ENCODE measurements around the gene C16orf78. TPM values are rescaled to one million over a fixed set of nuclear protein-coding genes. Genes with fewer than 3 reads are reported as not detected.
A peak's percentile ranks its signal among the peaks of the same experiment; 100 is the strongest.

C16orf78 gene
- polyA plus RNA-seq, 4 donors: not detected

- H3K4me3 ChIP-seq (ENCODE audit: low read depth in 1 of 3, low read length in 3 of 3): no peak overlapping the region
- WGBS, 3 donors: 50 to 70% (median 55%) methylated on average over 4 of the region's 4 CpGs
- no peaks in the 10 kb centered on the region for H3K36me3 ChIP-seq (ENCODE audit: control insufficient read depth in 3 of 3, insufficient read depth in 2 of 3, low read depth in 1 of 3, low read length in 3 of 3)
- H3K9me3 ChIP-seq (ENCODE audit: control insufficient read depth in 2 of 2, insufficient read depth in 1 of 2, low read depth in 1 of 2, low read length in 1 of 2): no peaks in the 10 kb centered on the region
- DNase-seq (no peak), FAIRE-seq (no peak)
- peak overlapping the region in 1 of 3 donors; percentile 53 for H3K27ac ChIP-seq (ENCODE audit: low read depth in 1 of 3, low read length in 2 of 3)
- no peaks in the 10 kb centered on the region for H3K27me3 ChIP-seq (ENCODE audit: control insufficient read depth in 3 of 3, insufficient read depth in 3 of 3, low read length in 3 of 3)
- no peaks in the 10 kb centered on the region for H3K4me1 ChIP-seq (ENCODE audit: control insufficient read depth in 3 of 3, insufficient read depth in 2 of 3, low read depth in 1 of 3, low read length in 2 of 3)
Observed at GRCh38 chr16:49365711-49366509, 7.7 kb upstream of the C16orf78 start.

- Histone ChIP-seq H3K9me3 (ENCODE audit: control insufficient read depth in 2 of 2, insufficient read depth in 1 of 2, low read depth in 1 of 2, low read length in 1 of 2) (no peaks in the 10 kb centered on the region), H3K36me3 (ENCODE audit: control insufficient read depth in 3 of 3, insufficient read depth in 2 of 3, low read depth in 1 of 3, low read length in 3 of 3) (no peaks in the 10 kb centered on the region), H3K4me1 (ENCODE audit: control insufficient read depth in 3 of 3, insufficient read depth in 2 of 3, low read depth in 1 of 3, low read length in 2 of 3) (no peaks in the 10 kb centered on the region), H3K27ac (ENCODE audit: low read depth in 1 of 3, low read length in 2 of 3) (no peak overlapping the region), H3K4me3 (ENCODE audit: low read depth in 1 of 3, low read length in 3 of 3) (no peak overlapping the region), H3K27me3 (ENCODE audit: control insufficient read depth in 3 of 3, insufficient read depth in 3 of 3, low read length in 3 of 3) (no peaks in the 10 kb centered on the region)
- 59 to 68% (median 61%) methylated on average over 3 of the region's 3 CpGs for WGBS, 3 donors
- FAIRE-seq (no peak), DNase-seq (no peak)
Observed at GRCh38 chr16:49366669-49367068, 6.9 kb upstream of the C16orf78 start.

DNA sequence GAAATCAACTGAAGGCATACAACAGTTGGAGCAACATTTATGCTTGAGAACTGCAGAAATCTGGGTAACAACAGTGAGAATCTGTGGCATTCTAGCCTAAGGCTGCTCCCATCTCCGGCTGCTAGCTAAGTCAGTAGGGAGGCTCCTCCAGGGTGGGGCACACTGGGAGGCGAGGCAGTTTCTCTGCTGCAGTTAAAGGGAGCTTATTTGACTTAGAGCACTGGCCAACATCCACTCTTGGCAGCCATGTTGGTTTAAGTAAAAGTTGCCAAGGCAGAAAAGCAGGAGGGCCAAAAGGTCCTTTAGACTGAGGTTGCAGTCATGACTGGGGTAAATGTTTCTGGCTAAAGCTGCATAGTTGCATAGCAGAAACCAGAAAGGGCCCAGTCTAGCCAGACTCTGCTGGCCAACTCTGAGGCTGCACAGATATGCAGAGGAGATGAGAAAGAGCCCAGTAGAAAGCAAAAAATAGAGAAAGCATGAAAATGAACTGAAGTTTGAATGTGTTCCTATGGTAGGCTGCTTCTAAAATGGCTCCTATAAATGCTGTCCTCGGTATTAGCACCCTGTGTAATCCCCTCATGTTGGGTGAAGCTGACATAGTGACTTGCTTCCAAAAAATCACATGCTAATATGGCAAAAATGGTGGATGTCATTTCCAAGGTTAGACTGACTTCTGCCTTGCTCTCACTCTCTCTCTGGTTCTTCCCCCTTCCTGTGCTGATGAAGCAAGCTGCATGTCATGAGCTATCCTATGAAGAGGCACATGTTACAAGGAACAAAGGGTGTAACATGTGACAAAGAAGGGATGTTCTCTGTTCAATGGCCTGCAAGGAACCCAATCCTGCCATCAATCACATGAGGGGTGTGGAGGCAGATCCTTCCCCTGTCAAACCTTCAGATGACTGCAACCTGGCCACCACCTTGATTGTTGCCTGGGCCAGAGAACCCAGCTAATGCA, 3.7 kb upstream of the C16orf78 start:
- DNase-seq (no peak), FAIRE-seq (no peak)
- H3K9me3 ChIP-seq (ENCODE audit: control insufficient read depth in 2 of 2, insufficient read depth in 1 of 2, low read depth in 1 of 2, low read length in 1 of 2): no peaks in the 10 kb centered on the region
- no peak overlapping the region for H3K4me3 ChIP-seq (ENCODE audit: low read depth in 1 of 3, low read length in 3 of 3)
- H3K27me3 ChIP-seq (ENCODE audit: control insufficient read depth in 3 of 3, insufficient read depth in 3 of 3, low read length in 3 of 3): no peaks in the 10 kb centered on the region
- WGBS, 3 donors: 38 to 69% (median 52%) methylated on average over 3 of the region's 3 CpGs
- H3K27ac ChIP-seq (ENCODE audit: low read depth in 1 of 3, low read length in 2 of 3): no peak overlapping the region
- no peaks in the 10 kb centered on the region for H3K4me1 ChIP-seq (ENCODE audit: control insufficient read depth in 3 of 3, insufficient read depth in 2 of 3, low read depth in 1 of 3, low read length in 2 of 3)
- H3K36me3 ChIP-seq (ENCODE audit: control insufficient read depth in 3 of 3, insufficient read depth in 2 of 3, low read depth in 1 of 3, low read length in 3 of 3): no peaks in the 10 kb centered on the region

DNA sequence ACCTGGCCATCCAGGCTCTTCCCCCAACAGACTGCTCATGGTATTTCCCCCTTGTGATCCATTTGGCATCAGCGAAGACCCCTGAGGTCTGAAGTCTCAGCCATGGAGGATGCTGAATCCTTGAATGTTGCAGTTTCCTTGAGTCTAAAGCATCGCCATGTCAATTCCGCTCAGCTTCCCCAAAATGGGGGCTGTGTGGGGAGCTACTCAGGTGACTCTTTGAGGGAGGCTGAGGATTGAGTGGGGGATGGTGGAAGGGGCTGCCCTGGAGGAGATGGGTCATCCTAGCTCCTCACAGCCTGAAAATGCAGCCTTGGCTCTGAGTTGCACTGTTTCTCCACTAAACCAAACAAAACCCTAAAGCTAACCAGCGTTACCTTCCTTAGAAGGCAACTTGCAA, 2.6 kb downstream of the C16orf78 start:
- 82 to 90% (median 90%) methylated on average over 4 of the region's 4 CpGs for WGBS, 3 donors
- DNase-seq (no peak), FAIRE-seq (no peak)
- Histone ChIP-seq H3K9me3 (ENCODE audit: control insufficient read depth in 2 of 2, insufficient read depth in 1 of 2, low read depth in 1 of 2, low read length in 1 of 2) (no peaks in the 10 kb centered on the region), H3K27ac (ENCODE audit: low read depth in 1 of 3, low read length in 2 of 3) (no peak overlapping the region), H3K4me1 (ENCODE audit: control insufficient read depth in 3 of 3, insufficient read depth in 2 of 3, low read depth in 1 of 3, low read length in 2 of 3) (no peaks in the 10 kb centered on the region), H3K27me3 (ENCODE audit: control insufficient read depth in 3 of 3, insufficient read depth in 3 of 3, low read length in 3 of 3) (peaks cover 0 to 3% (median 0%) of the 10 kb centered on the region in 3 donors), H3K36me3 (ENCODE audit: control insufficient read depth in 3 of 3, insufficient read depth in 2 of 3, low read depth in 1 of 3, low read length in 3 of 3) (no peaks in the 10 kb centered on the region), H3K4me3 (ENCODE audit: low read depth in 1 of 3, low read length in 3 of 3) (no peak overlapping the region)

GRCh38 chr16:49377196-49377755, 3.7 kb downstream of the C16orf78 start:
- H3K27ac ChIP-seq (ENCODE audit: low read depth in 1 of 3, low read length in 2 of 3): no peak overlapping the region
- H3K4me1 ChIP-seq (ENCODE audit: control insufficient read depth in 3 of 3, insufficient read depth in 2 of 3, low read depth in 1 of 3, low read length in 2 of 3): no peaks in the 10 kb centered on the region
- H3K36me3 ChIP-seq (ENCODE audit: control insufficient read depth in 3 of 3, insufficient read depth in 2 of 3, low read depth in 1 of 3, low read length in 3 of 3): no peaks in the 10 kb centered on the region
- H3K9me3 ChIP-seq (ENCODE audit: control insufficient read depth in 2 of 2, insufficient read depth in 1 of 2, low read depth in 1 of 2, low read length in 1 of 2): no peaks in the 10 kb centered on the region
- 76 to 86% (median 77%) methylated on average over 7 of the region's 7 CpGs for WGBS, 3 donors
- FAIRE-seq: no peak
- no peak for DNase-seq
- peaks cover 0 to 3% (median 0%) of the 10 kb centered on the region in 3 donors for H3K27me3 ChIP-seq (ENCODE audit: control insufficient read depth in 3 of 3, insufficient read depth in 3 of 3, low read length in 3 of 3)
- no peak overlapping the region for H3K4me3 ChIP-seq (ENCODE audit: low read depth in 1 of 3, low read length in 3 of 3)

DNA sequence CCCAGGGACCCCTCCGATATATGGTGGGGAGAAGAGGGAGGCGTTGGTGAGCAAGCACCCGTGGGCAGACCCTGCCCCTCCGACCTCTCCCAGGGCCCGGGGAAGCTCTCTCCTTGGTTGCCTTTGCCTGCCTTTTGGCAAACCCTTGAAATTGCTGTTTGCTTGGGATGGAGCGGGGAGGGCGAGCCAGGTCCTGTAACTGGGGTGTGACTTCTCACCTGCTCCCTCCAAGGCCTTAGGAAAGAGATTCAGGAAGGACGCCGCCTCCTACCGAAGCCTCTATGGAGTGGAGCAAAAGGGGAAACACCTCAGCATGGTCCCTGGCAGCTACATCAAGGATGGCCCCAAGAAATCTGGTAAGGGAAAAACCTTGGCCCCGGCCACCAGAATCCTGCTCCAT, 4.6 kb downstream of the C16orf78 start:
- FAIRE-seq: no peak
- DNase-seq: no peak
- Histone ChIP-seq H3K36me3 (ENCODE audit: control insufficient read depth in 3 of 3, insufficient read depth in 2 of 3, low read depth in 1 of 3, low read length in 3 of 3) (no peaks in the 10 kb centered on the region), H3K27me3 (ENCODE audit: control insufficient read depth in 3 of 3, insufficient read depth in 3 of 3, low read length in 3 of 3) (peaks cover 0 to 3% (median 0%) of the 10 kb centered on the region in 3 donors), H3K4me3 (ENCODE audit: low read depth in 1 of 3, low read length in 3 of 3) (no peak overlapping the region), H3K4me1 (ENCODE audit: control insufficient read depth in 3 of 3, insufficient read depth in 2 of 3, low read depth in 1 of 3, low read length in 2 of 3) (no peaks in the 10 kb centered on the region), H3K9me3 (ENCODE audit: control insufficient read depth in 2 of 2, insufficient read depth in 1 of 2, low read depth in 1 of 2, low read length in 1 of 2) (no peaks in the 10 kb centered on the region), H3K27ac (ENCODE audit: low read depth in 1 of 3, low read length in 2 of 3) (no peak overlapping the region)
- 70 to 78% (median 71%) methylated on average over 11 of the region's 11 CpGs for WGBS, 3 donors

DNA sequence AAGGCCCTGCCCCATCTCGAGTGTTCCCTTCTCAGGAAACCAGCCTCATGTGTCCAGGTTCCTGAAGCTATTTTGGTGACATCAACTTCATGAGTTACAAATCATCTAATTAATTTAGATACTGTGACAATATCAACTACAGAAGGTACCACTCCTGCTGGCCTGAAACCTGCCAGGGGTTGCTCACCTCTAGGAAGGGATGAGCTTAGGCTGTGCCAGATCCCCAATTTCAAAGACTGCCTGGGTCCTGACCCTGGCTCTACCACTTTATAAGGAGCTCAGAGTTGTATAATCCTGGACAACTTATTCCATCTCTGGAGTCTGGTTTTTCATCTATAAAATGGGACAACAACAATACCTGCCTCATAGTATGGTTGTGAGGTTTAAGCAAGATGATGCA, 5.2 kb downstream of the C16orf78 start:
- Histone ChIP-seq H3K4me1 (ENCODE audit: control insufficient read depth in 3 of 3, insufficient read depth in 2 of 3, low read depth in 1 of 3, low read length in 2 of 3) (no peaks in the 10 kb centered on the region), H3K9me3 (ENCODE audit: control insufficient read depth in 2 of 2, insufficient read depth in 1 of 2, low read depth in 1 of 2, low read length in 1 of 2) (no peaks in the 10 kb centered on the region), H3K27ac (ENCODE audit: low read depth in 1 of 3, low read length in 2 of 3) (no peak overlapping the region), H3K36me3 (ENCODE audit: control insufficient read depth in 3 of 3, insufficient read depth in 2 of 3, low read depth in 1 of 3, low read length in 3 of 3) (no peaks in the 10 kb centered on the region), H3K27me3 (ENCODE audit: control insufficient read depth in 3 of 3, insufficient read depth in 3 of 3, low read length in 3 of 3) (peaks cover 0 to 3% (median 0%) of the 10 kb centered on the region in 3 donors), H3K4me3 (ENCODE audit: low read depth in 1 of 3, low read length in 3 of 3) (no peak overlapping the region)
- DNase-seq (no peak), FAIRE-seq (no peak)
- 50 to 70% (median 53%) methylated on average over 1 of the region's 1 CpG for WGBS, 3 donors

- no peak overlapping the region for H3K27ac ChIP-seq (ENCODE audit: low read depth in 1 of 3, low read length in 2 of 3)
- no peaks in the 10 kb centered on the region for H3K4me1 ChIP-seq (ENCODE audit: control insufficient read depth in 3 of 3, insufficient read depth in 2 of 3, low read depth in 1 of 3, low read length in 2 of 3)
- DNase-seq (no peak), FAIRE-seq (no peak)
- H3K36me3 ChIP-seq (ENCODE audit: control insufficient read depth in 3 of 3, insufficient read depth in 2 of 3, low read depth in 1 of 3, low read length in 3 of 3): no peaks in the 10 kb centered on the region
- no peaks in the 10 kb centered on the region for H3K9me3 ChIP-seq (ENCODE audit: control insufficient read depth in 2 of 2, insufficient read depth in 1 of 2, low read depth in 1 of 2, low read length in 1 of 2)
- H3K4me3 ChIP-seq (ENCODE audit: low read depth in 1 of 3, low read length in 3 of 3): no peak overlapping the region
- no peaks in the 10 kb centered on the region for H3K27me3 ChIP-seq (ENCODE audit: control insufficient read depth in 3 of 3, insufficient read depth in 3 of 3, low read length in 3 of 3)
- 29 to 33% (median 31%) methylated on average over 1 of the region's 1 CpG for WGBS, 3 donors
Observed at GRCh38 chr16:49382916-49383315, 9.3 kb downstream of the C16orf78 start.
